ENCODE results near the gene PLEKHG4.

Gene PLEKHG4

GRCh38 chr16:67284699-67285646, 5.6 kb downstream of the PLEKHG4 start:
- Histone ChIP-seq H3K9me3 (replicated peaks in 1 of 11) (no peaks in the 10 kb centered on the region), H3K27me3 (no peaks in the 10 kb centered on the region), H3K36me3 (no peaks in the 10 kb centered on the region), H3K4me3 (no peak overlapping the region), H3K27ac (no peak overlapping the region), H3K4me1 (peaks cover 10 to 42% (median 26%) of the 10 kb centered on the region in 10 experiments; a peak in 19 of 20 replicates), H3K9ac (peak overlapping the region in 5 of 11 experiments; percentile 14 to 51 (median 48); a peak in 5 of 22 replicates), H4K20me1 (peaks cover 0 to 8% (median 0%) of the 10 kb centered on the region in 11 experiments; a peak in 2 of 22 replicates), H3K4me2 (peak overlapping the region; percentile 7 to 81 (median 65); a peak in 20 of 22 replicates)
- TF ChIP-seq Cebpa-rat (IDR thresholded peaks at IDR 0.05), result no peak

- H3K9ac ChIP-seq, result no peak overlapping the region
These were observed 7.3 kb downstream of the PLEKHG4 start for GRCh38 chr16:67286441-67287235.

DNA sequence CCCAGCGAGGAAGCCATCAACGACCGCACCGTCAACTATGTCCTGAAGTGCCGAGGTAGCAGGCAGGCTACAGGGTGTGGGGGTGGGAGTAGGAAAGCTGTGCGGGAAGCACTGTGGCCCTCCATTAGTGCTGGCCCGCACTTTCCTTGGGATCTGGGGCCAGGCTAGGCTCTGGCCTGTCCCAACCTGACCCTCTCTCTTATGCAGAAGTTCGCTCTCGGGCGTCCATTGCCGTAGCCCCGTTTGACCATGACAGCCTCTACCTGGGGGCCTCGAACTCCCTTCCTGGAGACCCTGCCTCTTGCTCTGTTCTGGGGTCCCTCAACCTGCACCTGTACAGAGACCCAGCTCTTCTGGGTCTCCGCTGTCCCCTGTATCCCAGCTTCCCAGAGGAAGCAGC, 8.6 kb downstream of the PLEKHG4 start:
- Histone ChIP-seq H3K27me3 (no peaks in the 10 kb centered on the region), H3K36me3 (no peaks in the 10 kb centered on the region), H4K20me1 (peaks cover 0 to 8% (median 0%) of the 10 kb centered on the region in 11 experiments; a peak in 2 of 22 replicates), H3K9ac (no peak overlapping the region), H3K27ac (no peak overlapping the region), H3K4me1 (peaks cover 10 to 42% (median 26%) of the 10 kb centered on the region in 10 experiments; a peak in 19 of 20 replicates), H3K4me2 (no peak overlapping the region), H3K9me3 (replicated peaks in 1 of 11) (no peaks in the 10 kb centered on the region), H3K4me3 (no peak overlapping the region)
- no peak for TF ChIP-seq Cebpa-rat (IDR thresholded peaks at IDR 0.05)

More at GRCh38 chr16:67286441-67287235, 7.3 kb downstream of the PLEKHG4 start:
- Histone ChIP-seq H3K27ac (no peak overlapping the region), H4K20me1 (peaks cover 0 to 8% (median 0%) of the 10 kb centered on the region in 11 experiments; a peak in 2 of 22 replicates), H3K27me3 (no peaks in the 10 kb centered on the region), H3K4me3 (no peak overlapping the region), H3K9me3 (replicated peaks in 1 of 11) (no peaks in the 10 kb centered on the region), H3K4me1 (peaks cover 10 to 42% (median 26%) of the 10 kb centered on the region in 10 experiments; a peak in 19 of 20 replicates), H3K4me2 (no peak overlapping the region), H3K36me3 (no peaks in the 10 kb centered on the region)
- TF ChIP-seq Cebpa-rat (IDR thresholded peaks at IDR 0.05), result no peak

- H3K9ac ChIP-seq, result no peak overlapping the region
- no peaks in the 10 kb centered on the region; a peak in 1 of 22 replicates for H4K20me1 ChIP-seq
- H3K4me1 ChIP-seq, result peaks cover 4 to 12% (median 6%) of the 10 kb centered on the region in 10 experiments; a peak in 11 of 20 replicates
- H3K36me3 ChIP-seq, result no peaks in the 10 kb centered on the region
- no peak overlapping the region for H3K27ac ChIP-seq
- no peaks in the 10 kb centered on the region for H3K27me3 ChIP-seq
- H3K4me2 ChIP-seq, result no peak overlapping the region
- TF ChIP-seq Cebpa-rat (IDR thresholded peaks at IDR 0.05), result no peak
- H3K9me3 ChIP-seq (replicated peaks in 1 of 11), result no peaks in the 10 kb centered on the region
- no peak overlapping the region for H3K4me3 ChIP-seq
These were observed 12.1 kb downstream of the PLEKHG4 start for GRCh38 chr16:67291461-67291860.

DNA sequence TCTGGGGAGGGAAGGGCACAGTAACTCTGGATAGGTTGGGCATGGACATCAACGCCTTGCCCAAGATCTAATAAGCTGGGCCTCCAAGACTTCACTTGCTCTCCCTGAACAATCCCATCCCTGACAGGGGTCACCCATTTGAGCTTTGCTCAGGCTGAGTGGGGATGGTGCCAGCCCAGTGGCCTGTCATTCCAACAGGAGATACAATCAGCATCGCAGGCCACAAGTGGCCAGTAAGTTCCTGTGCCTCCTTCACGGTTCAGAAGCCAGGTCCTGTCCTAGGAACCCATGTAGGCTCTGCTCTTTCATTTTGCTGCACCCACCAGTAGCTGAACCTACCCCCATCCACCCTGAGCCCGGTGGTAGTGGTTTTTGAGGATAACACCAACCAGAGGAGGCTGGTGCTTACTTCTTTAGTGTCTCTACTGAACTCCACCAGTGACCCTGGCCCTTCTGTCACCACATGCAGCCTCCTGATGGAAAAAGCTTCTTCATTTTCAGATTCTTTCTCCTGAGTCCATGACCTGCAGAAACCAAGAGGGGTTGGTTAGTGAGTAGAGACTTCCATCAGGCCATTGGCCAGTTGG, 14.9 kb downstream of the PLEKHG4 start:
- Histone ChIP-seq H3K27me3 (no peaks in the 10 kb centered on the region), H3K4me1 (peaks cover 4 to 7% (median 6%) of the 10 kb centered on the region in 10 experiments; a peak in 10 of 20 replicates), H3K27ac (no peak overlapping the region), H3K9ac (no peak overlapping the region), H3K36me3 (no peaks in the 10 kb centered on the region), H3K9me3 (replicated peaks in 1 of 11) (no peaks in the 10 kb centered on the region), H3K4me2 (no peak overlapping the region), H3K4me3 (no peak overlapping the region), H4K20me1 (no peaks in the 10 kb centered on the region)
- TF ChIP-seq Cebpa-rat (IDR thresholded peaks at IDR 0.05), result no peak

DNA sequence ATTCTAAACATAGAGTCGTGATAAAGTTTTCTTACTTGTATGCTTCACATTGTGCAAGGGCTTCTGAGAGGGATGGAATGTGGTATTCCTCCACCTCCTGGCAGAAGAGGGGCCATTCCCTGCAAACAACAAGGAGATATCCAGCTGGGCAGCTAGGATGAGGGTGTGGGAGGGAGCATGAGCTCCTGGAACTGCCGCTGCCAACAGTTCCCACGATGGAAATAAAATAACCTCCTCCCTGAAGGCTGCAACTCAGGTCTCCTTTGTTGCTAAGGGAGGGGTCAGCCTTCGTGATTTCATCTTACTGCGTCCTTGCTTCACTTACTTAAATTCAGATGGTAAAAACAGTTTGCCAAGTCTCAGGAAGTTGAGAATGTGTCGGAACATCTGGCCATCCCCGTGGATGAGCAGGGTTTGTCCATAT, 15.6 kb downstream of the PLEKHG4 start:
- TF ChIP-seq Cebpa-rat (IDR thresholded peaks at IDR 0.05), result no peak
- H3K4me2 ChIP-seq, result no peak overlapping the region
- no peaks in the 10 kb centered on the region for H3K27me3 ChIP-seq
- no peaks in the 10 kb centered on the region for H3K36me3 ChIP-seq
- no peaks in the 10 kb centered on the region for H4K20me1 ChIP-seq
- no peak overlapping the region for H3K9ac ChIP-seq
- peaks cover 0 to under 1% (median 0%) of the 10 kb centered on the region in 10 experiments; a peak in 2 of 20 replicates for H3K4me1 ChIP-seq
- no peaks in the 10 kb centered on the region for H3K9me3 ChIP-seq (replicated peaks in 1 of 11)
- H3K27ac ChIP-seq, result no peak overlapping the region
- no peak overlapping the region for H3K4me3 ChIP-seq

GRCh38 chr16:67296420-67296819, 17.1 kb downstream of the PLEKHG4 start:
- H3K4me2 ChIP-seq, result no peak overlapping the region
- H3K9ac ChIP-seq, result no peak overlapping the region
- H3K4me1 ChIP-seq, result no peaks in the 10 kb centered on the region
- no peaks in the 10 kb centered on the region for H4K20me1 ChIP-seq
- no peaks in the 10 kb centered on the region for H3K9me3 ChIP-seq (replicated peaks in 1 of 11)
- H3K27me3 ChIP-seq, result no peaks in the 10 kb centered on the region
- H3K27ac ChIP-seq, result no peak overlapping the region
- no peak overlapping the region for H3K4me3 ChIP-seq
- no peaks in the 10 kb centered on the region for H3K36me3 ChIP-seq
- no peak for TF ChIP-seq Cebpa-rat (IDR thresholded peaks at IDR 0.05)

GRCh38 chr16:67298277-67298676, 18.9 kb downstream of the PLEKHG4 start:
- Histone ChIP-seq H3K4me2 (no peak overlapping the region), H3K9me3 (replicated peaks in 1 of 11) (no peaks in the 10 kb centered on the region), H3K36me3 (no peaks in the 10 kb centered on the region), H4K20me1 (no peaks in the 10 kb centered on the region), H3K4me1 (no peaks in the 10 kb centered on the region), H3K4me3 (no peak overlapping the region), H3K27me3 (no peaks in the 10 kb centered on the region), H3K27ac (no peak overlapping the region), H3K9ac (no peak overlapping the region)
- TF ChIP-seq Cebpa-rat (IDR thresholded peaks at IDR 0.05), result no peak

GRCh38 chr16:67299269-67299668, 19.9 kb downstream of the PLEKHG4 start:
- H3K4me2 ChIP-seq, result no peak overlapping the region
- H3K9me3 ChIP-seq (replicated peaks in 1 of 11), result no peaks in the 10 kb centered on the region
- TF ChIP-seq Cebpa-rat (IDR thresholded peaks at IDR 0.05), result no peak
- H3K27me3 ChIP-seq, result no peaks in the 10 kb centered on the region
- no peaks in the 10 kb centered on the region for H3K36me3 ChIP-seq
- H4K20me1 ChIP-seq, result no peaks in the 10 kb centered on the region
- no peak overlapping the region for H3K4me3 ChIP-seq
- no peak overlapping the region for H3K9ac ChIP-seq
- no peak overlapping the region for H3K27ac ChIP-seq
- H3K4me1 ChIP-seq, result no peaks in the 10 kb centered on the region
